Mesenchymal stem cell (in vitro differentiated cells and primary cell): Measurements from ENCODE around the gene RTL10.

Experiments
- DNase-seq: peaks from one replicate; pipeline ENCODE4 v3.0.0-alpha.2; 2013
- H2AFZ ChIP-seq: one replicate; pipeline ENCODE4 v1.6.1; 2013; ENCODE audit warnings: low read depth, mild to moderate bottlenecking, control low read depth, inconsistent platforms, low read length, moderate library complexity
- H2AK5ac ChIP-seq: 2 replicates; pipeline ENCODE4 v1.6.1; 2013; ENCODE audit warnings: low read length, moderate library complexity, mild to moderate bottlenecking, inconsistent platforms; ENCODE audit not compliant: severe bottlenecking
- H2BK120ac ChIP-seq: one replicate; pipeline ENCODE4 v1.6.1; 2013; ENCODE audit warnings: low read depth, mild to moderate bottlenecking, inconsistent platforms, low read length, moderate library complexity
- H2BK12ac ChIP-seq, 2 experiments: one replicate each; pipeline ENCODE4 v1.6.1; 2013; ENCODE audit warnings: inconsistent platforms in 2 of 2, low read length in 2 of 2, mild to moderate bottlenecking in 2 of 2, moderate library complexity in 2 of 2, control low read depth in 1 of 2
- H2BK15ac ChIP-seq: one replicate; pipeline ENCODE4 v1.6.1; 2013; ENCODE audit warnings: mild to moderate bottlenecking, low read depth, inconsistent platforms; ENCODE audit not compliant: poor library complexity, severe bottlenecking
- H2BK5ac ChIP-seq: 2 replicates; pipeline ENCODE4 v1.6.1; 2013; ENCODE audit warnings: low read depth, mild to moderate bottlenecking, low read length, control low read depth, inconsistent platforms; ENCODE audit not compliant: poor library complexity, severe bottlenecking
- H3K14ac ChIP-seq, 2 experiments: one replicate each; pipeline ENCODE4 v1.6.1; 2013; ENCODE audit warnings: inconsistent platforms in 2 of 2, low read length in 2 of 2, control low read depth in 1 of 2, mild to moderate bottlenecking in 1 of 2, moderate library complexity in 1 of 2
- H3K18ac ChIP-seq, 2 experiments: one replicate each; pipeline ENCODE4 v1.6.1; 2013; ENCODE audit warnings: inconsistent platforms in 2 of 2, low read length in 2 of 2, control low read depth in 1 of 2, low read depth in 1 of 2, mild to moderate bottlenecking in 1 of 2
- H3K23ac ChIP-seq, 2 experiments: one replicate each; pipeline ENCODE4 v1.6.1; 2013; ENCODE audit warnings: inconsistent platforms in 2 of 2, low read length in 2 of 2, mild to moderate bottlenecking in 2 of 2, moderate library complexity in 2 of 2, control low read depth in 1 of 2
- H3K27ac ChIP-seq: 2 replicates; pipeline ENCODE4 v1.5.1; 2013; ENCODE audit warnings: mild to moderate bottlenecking, moderate library complexity, low read length, control low read depth, inconsistent platforms; ENCODE audit not compliant: poor library complexity, severe bottlenecking
- H3K27me3 ChIP-seq, 2 experiments: 2 replicates each; pipeline versions ENCODE4 v1.6.1 to v1.7.0; 2013; ENCODE audit warnings: low read length in 2 of 2, mild to moderate bottlenecking in 2 of 2, moderate library complexity in 2 of 2, control low read depth in 1 of 2, inconsistent platforms in 1 of 2; ENCODE audit not compliant: control insufficient read depth in 1 of 2, insufficient read depth in 1 of 2
- H3K36me3 ChIP-seq, 2 experiments: 2 replicates each; pipeline versions ENCODE4 v1.6.1 to v1.7.0; 2013; ENCODE audit warnings: low read length in 2 of 2, control low read depth in 1 of 2, inconsistent platforms in 1 of 2, low read depth in 1 of 2, mild to moderate bottlenecking in 1 of 2; ENCODE audit not compliant: insufficient read depth in 2 of 2, control insufficient read depth in 1 of 2
- H3K4ac ChIP-seq, 2 experiments: one replicate each; pipeline ENCODE4 v1.6.1; 2013; ENCODE audit warnings: inconsistent platforms in 2 of 2, low read length in 2 of 2, mild to moderate bottlenecking in 2 of 2, moderate library complexity in 2 of 2, control low read depth in 1 of 2, low read depth in 1 of 2
- H3K4me1 ChIP-seq: 2 replicates; pipeline ENCODE4 v1.6.1; 2013; ENCODE audit warnings: low read depth, low read length, control low read depth; ENCODE audit not compliant: control insufficient read depth, insufficient read depth
- H3K4me2 ChIP-seq: 2 replicates; pipeline ENCODE4 v1.6.1; 2013; ENCODE audit warnings: low read length, mild to moderate bottlenecking, inconsistent platforms; ENCODE audit not compliant: poor library complexity, severe bottlenecking
- H3K4me3 ChIP-seq, 2 experiments: 2 replicates each; pipeline versions ENCODE4 v1.5.1 to v1.7.0; 2013; ENCODE audit warnings: low read length in 2 of 2, mild to moderate bottlenecking in 2 of 2, control low read depth in 1 of 2, low read depth in 1 of 2; ENCODE audit not compliant: insufficient read depth in 1 of 2
- H3K79me1 ChIP-seq: replicated peaks from 2 replicates; pipeline ENCODE4 v1.6.1; 2013; ENCODE audit warnings: mild to moderate bottlenecking, control low read depth, low read length, inconsistent platforms; ENCODE audit not compliant: poor library complexity, severe bottlenecking
- H3K9ac ChIP-seq: 2 replicates; pipeline ENCODE4 v1.7.0; 2013; ENCODE audit warnings: mild to moderate bottlenecking, low read length, moderate library complexity
- H3K9me3 ChIP-seq: 2 replicates; pipeline ENCODE4 v1.7.0; 2013; ENCODE audit warnings: mild to moderate bottlenecking, low read length; ENCODE audit not compliant: control insufficient read depth
- H4K8ac ChIP-seq: one replicate; pipeline ENCODE4 v1.6.1; 2013; ENCODE audit warnings: inconsistent platforms, mild to moderate bottlenecking, low read length, moderate library complexity
- H4K91ac ChIP-seq: one replicate; pipeline ENCODE4 v1.6.1; 2013; ENCODE audit warnings: mild to moderate bottlenecking, low read length, inconsistent platforms
- WGBS: methylation state at CpG from one replicate; pipeline ENCODE4 v1.1.7; 2013; ENCODE audit warnings: mixed read lengths; 5-methylcytosine and 5-hydroxymethylcytosine counted together

Gene RTL10

GRCh38 chr22:19885841-19886592 is 31.3 kb upstream of the RTL10 start:
- Histone ChIP-seq H2BK120ac (no peak overlapping the region), H3K4me2 (no peak overlapping the region), H3K79me1 (no peaks in the 10 kb centered on the region), H2AK5ac (no peak overlapping the region), H3K9ac (peak overlapping the region; percentile 71), H3K4me1 (peaks cover 48% of the 10 kb centered on the region), H3K4me3 (no peak overlapping the region), H2BK12ac (peak overlapping the region in 1 of 2 experiments; percentile 57), H2BK5ac (no peak overlapping the region), H3K27ac (no peak overlapping the region), H3K18ac (peak overlapping the region in 1 of 2 experiments; percentile 42), H3K27me3 (no peaks in the 10 kb centered on the region), H4K8ac (no peak overlapping the region), H3K9me3 (no peaks in the 10 kb centered on the region), H3K36me3 (peaks cover 0 to 6% of the 10 kb centered on the region in 2 experiments), H2BK15ac (no peak overlapping the region), H3K14ac (peak overlapping the region in 1 of 2 experiments; percentile 1), H4K91ac (peak overlapping the region; percentile 61), H2AFZ (no peak overlapping the region), H3K23ac (peak overlapping the region in 1 of 2 experiments; percentile 28), H3K4ac (peak overlapping the region in 1 of 2 experiments; percentile 7)
- no peak for DNase-seq
- 90% methylated on average over 15 of the region's 15 CpGs for WGBS

- Histone ChIP-seq H2AK5ac (no peak overlapping the region), H3K23ac (no peak overlapping the region), H3K4me1 (peaks cover 48% of the 10 kb centered on the region), H2BK120ac (no peak overlapping the region), H3K14ac (no peak overlapping the region), H3K79me1 (no peaks in the 10 kb centered on the region), H4K8ac (no peak overlapping the region), H3K27me3 (no peaks in the 10 kb centered on the region), H3K9ac (no peak overlapping the region), H3K27ac (no peak overlapping the region), H3K4me2 (no peak overlapping the region), H3K36me3 (peaks cover 0 to 6% of the 10 kb centered on the region in 2 experiments), H2BK12ac (peak overlapping the region in 1 of 2 experiments; percentile 32), H3K4me3 (no peak overlapping the region), H4K91ac (peak overlapping the region; percentile 20), H2AFZ (no peak overlapping the region), H3K4ac (no peak overlapping the region), H2BK5ac (no peak overlapping the region), H3K18ac (peak overlapping the region in 1 of 2 experiments; percentile 31), H2BK15ac (no peak overlapping the region), H3K9me3 (no peaks in the 10 kb centered on the region)
- no peak for DNase-seq
- WGBS, result 89% methylated on average over 26 of the region's 26 CpGs
These were observed 30.5 kb upstream of the RTL10 start for GRCh38 chr22:19884954-19885751.

GRCh38 chr22:19884161-19884953 is 29.7 kb upstream of the RTL10 start:
- no peak overlapping the region for H3K4ac ChIP-seq
- H2BK5ac ChIP-seq, result no peak overlapping the region
- H3K23ac ChIP-seq, result no peak overlapping the region
- H2BK12ac ChIP-seq, result peak overlapping the region; percentile 14 to 32
- H3K4me3 ChIP-seq, result no peak overlapping the region
- peaks cover 53% of the 10 kb centered on the region for H3K4me1 ChIP-seq
- peak overlapping the region in 1 of 2 experiments; percentile 31 for H3K18ac ChIP-seq
- no peak overlapping the region for H3K14ac ChIP-seq
- no peak overlapping the region for H2AFZ ChIP-seq
- 98% methylated on average over 15 of the region's 15 CpGs for WGBS
- peaks cover 0 to 6% of the 10 kb centered on the region in 2 experiments for H3K36me3 ChIP-seq
- H2AK5ac ChIP-seq, result no peak overlapping the region
- H2BK15ac ChIP-seq, result no peak overlapping the region
- H3K27me3 ChIP-seq, result no peaks in the 10 kb centered on the region
- no peaks in the 10 kb centered on the region for H3K9me3 ChIP-seq
- no peak for DNase-seq
- no peak overlapping the region for H3K9ac ChIP-seq
- H2BK120ac ChIP-seq, result no peak overlapping the region
- no peak overlapping the region for H4K8ac ChIP-seq
- H4K91ac ChIP-seq, result peak overlapping the region; percentile 44
- no peak overlapping the region for H3K4me2 ChIP-seq
- H3K27ac ChIP-seq, result no peak overlapping the region
- peaks cover 3% of the 10 kb centered on the region for H3K79me1 ChIP-seq
